ENCODE results near the gene COA3.

GRCh38 chr17:42779936-42780850 is 18.3 kb downstream of the COA3 start, which contains the start of gene WNK4:
- TF ChIP-seq CTCF (IDR thresholded peaks at IDR 0.05) (no peak), POLR2A (IDR thresholded peaks at IDR 0.05) (no peak)

Data from adrenal gland (tissue), 5 donors.